GM18868 (cell line): ENCODE data around the gene TMEM135.

ENCODE experiments used
- ATAC-seq: cut with Tn5 transposase; IDR thresholded peaks from one replicate; pipeline ENCODE4 v1.9.1; 2021; ENCODE audit warnings: mild to moderate bottlenecking, moderate library complexity; ENCODE audit not compliant: unreplicated experiment

The TMEM135 gene

GRCh38 chr11:87190071-87190470 lies 152.3 kb downstream of the TMEM135 start:
- no peak for ATAC-seq

DNA sequence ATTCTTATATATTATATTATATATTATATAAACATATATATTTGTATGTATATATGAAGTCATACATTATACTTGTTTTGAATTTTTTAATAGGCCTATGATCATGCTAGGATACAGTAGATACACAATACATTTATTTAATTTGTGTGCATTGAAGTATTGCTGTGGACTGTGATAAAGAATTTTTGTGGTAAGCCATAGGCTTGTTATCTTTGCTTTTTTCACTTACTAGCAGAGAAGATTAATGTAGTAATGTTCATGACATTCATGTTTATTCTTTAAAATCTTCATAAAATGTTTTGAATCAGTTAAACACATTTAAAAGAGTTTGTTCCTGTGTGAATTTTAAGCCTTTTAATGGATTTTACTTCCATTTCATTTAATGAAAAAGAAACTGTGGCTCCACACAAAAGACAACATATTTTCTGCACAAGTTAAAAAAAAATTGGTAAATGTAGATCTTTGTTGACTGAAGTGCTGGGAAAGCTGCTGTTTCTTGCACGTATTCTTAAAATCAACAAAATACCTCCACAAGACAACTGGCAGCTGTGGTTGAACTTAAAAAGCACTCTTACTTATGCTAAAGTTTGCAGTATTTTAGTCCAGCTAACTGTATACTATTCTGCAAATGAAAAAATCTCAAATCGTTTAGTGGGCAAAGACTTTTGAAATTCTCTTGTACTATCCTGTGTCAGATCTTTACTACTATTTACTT lies 156.2 kb downstream of the TMEM135 start:
- no peak for ATAC-seq

- no peak for ATAC-seq
Measured at GRCh38 chr11:87194985-87195820, 157.5 kb downstream of the TMEM135 start.

DNA sequence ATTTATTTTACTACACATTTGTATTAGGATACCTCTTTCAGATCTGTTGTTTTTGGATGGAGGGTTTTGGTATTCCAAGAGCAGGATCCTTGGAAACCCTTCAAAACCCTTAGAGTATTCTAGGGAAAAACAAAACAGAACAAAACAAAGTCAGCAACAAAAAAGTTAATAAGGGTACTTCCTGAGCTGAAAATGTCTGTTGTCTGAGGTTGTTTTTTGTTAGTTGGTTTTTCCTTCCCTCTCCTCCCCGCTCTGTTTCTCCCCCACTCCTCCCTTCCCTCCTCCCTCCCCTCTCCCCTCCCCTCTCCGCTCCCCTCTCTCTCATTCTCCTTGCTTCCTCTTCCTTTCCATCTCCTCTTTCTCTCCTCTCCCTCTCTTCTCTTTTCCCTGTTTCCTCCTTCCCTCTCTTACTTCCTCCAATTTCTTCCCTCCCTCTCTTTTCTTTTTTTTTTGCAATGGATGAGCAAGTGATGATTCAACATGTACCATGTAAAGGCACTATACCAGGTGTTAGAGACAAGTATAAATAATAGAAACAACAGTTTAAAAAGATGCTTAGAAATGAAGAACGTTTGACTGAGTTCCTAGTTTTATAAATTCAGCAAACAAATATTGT lies 160.6 kb downstream of the TMEM135 start:
- ATAC-seq, result no peak

DNA sequence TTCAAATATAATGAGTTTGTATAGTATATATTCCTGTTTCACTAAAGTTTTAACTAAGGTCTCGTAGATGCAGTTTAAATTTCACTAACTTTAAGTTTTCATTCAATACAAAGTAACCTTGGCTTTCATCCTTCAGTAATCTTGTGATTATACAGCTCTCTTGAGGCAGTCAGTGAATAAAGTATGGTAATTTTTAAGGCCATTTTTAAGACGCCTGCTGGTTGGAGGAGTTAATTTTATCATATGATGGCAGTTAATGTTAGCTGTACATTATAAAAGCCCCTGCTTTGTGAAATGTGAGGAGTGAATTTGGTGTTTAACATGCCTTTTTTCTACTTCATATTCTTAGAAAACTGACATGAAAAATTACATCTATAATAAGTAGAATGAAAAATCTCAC lies 163.6 kb downstream of the TMEM135 start:
- no peak for ATAC-seq

- ATAC-seq, result peak; percentile 42
Measured at GRCh38 chr11:87203907-87204602, 166.3 kb downstream of the TMEM135 start.

GRCh38 chr11:87212891-87213290 lies 175.2 kb downstream of the TMEM135 start:
- ATAC-seq, result no peak

- ATAC-seq, result peak; percentile 82
Measured at GRCh38 chr11:87213444-87213843, 175.7 kb downstream of the TMEM135 start.

- no peak for ATAC-seq
Measured at GRCh38 chr11:87215236-87215635, 177.5 kb downstream of the TMEM135 start.

- peak; percentile 67 for ATAC-seq
Measured at GRCh38 chr11:87219266-87219665, 181.5 kb downstream of the TMEM135 start.

- ATAC-seq, result no peak
Measured at GRCh38 chr11:87223816-87224215, 186.1 kb downstream of the TMEM135 start.

DNA sequence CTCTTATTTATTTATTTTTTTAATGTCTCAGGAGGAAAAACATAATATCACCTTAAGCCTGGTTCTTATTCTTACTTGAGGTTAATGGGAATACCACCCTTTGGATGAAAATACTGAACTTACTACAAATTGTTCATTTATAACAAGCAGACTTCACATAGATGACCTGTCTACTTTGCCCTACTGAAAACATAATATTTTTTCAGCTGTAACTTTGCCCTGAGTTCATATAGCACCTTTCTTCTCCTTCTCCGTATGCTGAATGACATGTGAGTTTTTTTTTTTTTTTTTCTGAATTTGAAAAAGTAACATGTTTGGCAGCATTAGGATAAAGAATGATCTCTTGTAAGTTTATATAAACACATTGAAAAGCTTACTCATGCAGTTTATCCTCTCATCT lies 186.8 kb downstream of the TMEM135 start:
- ATAC-seq, result no peak

GRCh38 chr11:87228820-87229219 lies 191.1 kb downstream of the TMEM135 start:
- ATAC-seq, result no peak

GRCh38 chr11:87230995-87231394 lies 193.3 kb downstream of the TMEM135 start:
- ATAC-seq, result no peak

DNA sequence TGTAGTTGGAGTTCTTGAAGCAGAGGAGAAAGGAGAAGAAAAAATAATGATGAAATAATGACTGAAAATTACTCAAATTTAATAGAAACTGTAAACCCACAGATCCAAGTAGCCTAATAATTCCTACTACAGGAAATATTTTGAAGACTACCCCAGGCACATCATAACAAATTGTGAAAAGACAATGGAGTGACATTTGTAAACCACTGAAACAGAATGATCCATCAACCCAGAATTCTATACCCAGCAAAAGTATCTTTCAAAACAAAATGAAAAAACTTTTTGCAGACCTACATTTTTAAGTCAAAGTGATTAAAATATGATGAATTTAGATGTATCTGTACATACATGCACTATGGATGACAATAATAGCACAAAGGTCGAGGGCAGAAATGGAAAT lies 194.6 kb downstream of the TMEM135 start:
- no peak for ATAC-seq

GRCh38 chr11:87235366-87235765 lies 197.6 kb downstream of the TMEM135 start:
- ATAC-seq, result no peak

DNA sequence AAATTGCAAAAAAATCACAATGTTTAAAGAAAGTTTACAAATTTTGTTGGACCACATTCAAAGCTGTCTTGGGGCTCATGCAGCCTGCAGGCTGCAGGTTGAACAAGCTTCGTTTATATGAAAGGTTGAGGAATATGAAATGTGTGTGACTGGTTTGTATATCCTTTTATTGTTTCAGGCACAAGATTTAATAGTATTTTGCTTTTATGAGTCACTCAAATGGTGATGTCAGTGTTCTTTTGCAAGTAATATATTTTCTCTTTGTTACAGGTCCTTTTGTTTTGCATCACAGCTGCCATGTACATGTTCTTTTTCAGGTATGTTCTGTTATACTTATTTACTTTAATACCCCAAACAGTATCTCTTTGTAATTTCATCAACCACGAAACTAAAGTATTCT lies 198.6 kb downstream of the TMEM135 start:
- ATAC-seq, result no peak

- ATAC-seq, result no peak
Measured at GRCh38 chr11:87239001-87239400, 201.3 kb downstream of the TMEM135 start.

- no peak for ATAC-seq
Measured at GRCh38 chr11:87239531-87239930, 201.8 kb downstream of the TMEM135 start.

DNA sequence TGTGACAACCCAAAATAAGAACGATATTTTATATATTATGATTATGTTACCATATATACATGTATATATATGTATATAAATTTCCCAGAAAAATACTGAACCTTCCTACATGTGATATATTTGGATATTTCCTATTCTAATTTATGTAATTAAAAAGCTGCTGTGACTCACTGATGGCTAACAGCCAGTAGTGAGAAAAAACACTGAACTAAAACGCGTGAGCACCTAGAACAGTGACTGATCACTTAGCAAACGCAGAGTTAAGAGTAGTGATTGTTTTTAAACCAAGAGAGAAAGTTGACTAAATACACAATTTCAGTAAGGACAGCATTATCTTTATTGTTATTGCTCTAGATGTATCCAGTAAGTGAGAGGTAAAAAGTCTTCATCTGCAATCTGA lies 213.8 kb downstream of the TMEM135 start:
- ATAC-seq, result no peak

DNA sequence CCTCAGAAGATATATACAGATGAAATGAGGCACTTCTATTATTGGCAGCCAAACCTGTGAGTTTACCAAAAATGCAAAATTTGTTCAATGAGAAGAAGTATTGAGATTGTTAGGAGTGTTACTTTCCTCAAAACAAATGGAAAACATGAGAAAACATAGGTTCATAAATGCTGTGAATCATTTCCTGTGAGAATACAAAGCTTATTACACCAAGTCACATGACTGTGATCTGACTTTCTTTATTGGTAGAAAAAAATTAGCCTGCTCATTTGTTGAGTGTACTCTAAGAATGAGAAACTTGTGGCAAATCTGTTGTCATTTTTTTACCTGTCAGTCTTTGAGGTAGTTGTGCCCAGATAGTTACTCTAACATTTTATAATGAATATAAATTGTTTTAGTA lies 215.1 kb downstream of the TMEM135 start:
- no peak for ATAC-seq
